ENCODE measurements around the gene MSI2.

GRCh38 chr17:57541049-57541448, 284.7 kb downstream of the MSI2 start:
- TF ChIP-seq, protein P1, sequence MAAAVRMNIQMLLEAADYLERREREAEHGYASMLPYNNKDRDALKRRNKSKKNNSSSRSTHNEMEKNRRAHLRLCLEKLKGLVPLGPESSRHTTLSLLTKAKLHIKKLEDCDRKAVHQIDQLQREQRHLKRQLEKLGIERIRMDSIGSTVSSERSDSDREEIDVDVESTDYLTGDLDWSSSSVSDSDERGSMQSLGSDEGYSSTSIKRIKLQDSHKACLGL (CRISPR knock-in tag; IDR thresholded peaks at IDR 0.05; ENCODE audit: borderline replicate concordance, poor library complexity, severe bottlenecking) = no peak
- TF ChIP-seq POLR2A (conservative IDR thresholded peaks at IDR 0.05) (no peak), GATA2 (CRISPR knock-in tag; IDR thresholded peaks at IDR 0.05) (no peak), ZZZ3 (IDR thresholded peaks at IDR 0.05) (no peak)

Measured in K562 (cell line).